H9 (cell line): Measurements from ENCODE around the gene ZSWIM6. TPM values are rescaled to one million over a fixed set of nuclear protein-coding genes. Genes with fewer than 3 reads are reported as not detected.

ENCODE experiments used
- DNase-seq: peaks from one replicate; pipeline ENCODE4 v3.0.0-alpha.2; 2017
- H2AFZ ChIP-seq: one replicate; pipeline ENCODE4 v1.6.1; 2013; ENCODE audit warnings: mild to moderate bottlenecking, low read length, control low read depth, moderate library complexity
- H2AK5ac ChIP-seq: 2 replicates; pipeline ENCODE4 v1.6.1; 2013; ENCODE audit warnings: low read length, control low read depth, mixed read lengths; ENCODE audit not compliant: insufficient read length
- H2BK120ac ChIP-seq: one replicate; pipeline ENCODE4 v1.6.1; 2013; ENCODE audit warnings: low read depth, mild to moderate bottlenecking, low read length, control low read depth, inconsistent platforms; ENCODE audit not compliant: poor library complexity, severe bottlenecking
- H2BK12ac ChIP-seq: 2 replicates; pipeline ENCODE4 v1.6.1; 2013; ENCODE audit warnings: low read length, control low read depth, mixed read lengths, low read depth; ENCODE audit not compliant: insufficient read length
- H2BK15ac ChIP-seq: 2 replicates; pipeline ENCODE4 v1.6.1; 2013; ENCODE audit warnings: low read depth, low read length, control low read depth
- H2BK20ac ChIP-seq: one replicate; pipeline ENCODE4 v1.6.1; 2013; ENCODE audit warnings: low read depth, mild to moderate bottlenecking, low read length, control low read depth, inconsistent platforms; ENCODE audit not compliant: poor library complexity, severe bottlenecking
- H2BK5ac ChIP-seq: 2 replicates; pipeline ENCODE4 v1.6.1; 2013; ENCODE audit warnings: low read length, control low read depth, mixed read lengths; ENCODE audit not compliant: insufficient read length
- H3K14ac ChIP-seq: 2 replicates; pipeline ENCODE4 v1.6.1; 2013; ENCODE audit warnings: low read length, control low read depth; ENCODE audit not compliant: insufficient read depth
- H3K18ac ChIP-seq: 2 replicates; pipeline ENCODE4 v1.6.1; 2013; ENCODE audit warnings: low read depth, mild to moderate bottlenecking, mixed read lengths, low read length, control low read depth; ENCODE audit not compliant: insufficient read length
- H3K23ac ChIP-seq: 2 replicates; pipeline ENCODE4 v1.6.1; 2013; ENCODE audit warnings: low read length, control low read depth, mixed read lengths, low read depth; ENCODE audit not compliant: insufficient read length
- H3K23me2 ChIP-seq: 2 replicates; pipeline ENCODE4 v1.6.1; 2013; ENCODE audit warnings: low read depth, mild to moderate bottlenecking, mixed read lengths, low read length, control low read depth; ENCODE audit not compliant: insufficient read length, poor library complexity, severe bottlenecking
- H3K27ac ChIP-seq: 2 replicates; pipeline ENCODE4 v1.5.1; 2013; ENCODE audit warnings: low read length, control low read depth, mixed read lengths, low read depth; ENCODE audit not compliant: insufficient read length
- H3K27me3 ChIP-seq: 2 replicates; pipeline ENCODE4 v1.6.1; 2013; ENCODE audit warnings: low read length, control low read depth, inconsistent platforms; ENCODE audit not compliant: insufficient read depth
- H3K4ac ChIP-seq: 2 replicates; pipeline ENCODE4 v1.6.1; 2013; ENCODE audit warnings: low read depth, mild to moderate bottlenecking, control low read depth, inconsistent platforms, low read length, moderate library complexity
- H3K4me1 ChIP-seq: 2 replicates; pipeline ENCODE4 v1.6.1; 2013; ENCODE audit warnings: low read length, control low read depth, inconsistent platforms; ENCODE audit not compliant: insufficient read depth
- H3K4me2 ChIP-seq: 2 replicates; pipeline ENCODE4 v1.6.1; 2013; ENCODE audit warnings: low read length, control low read depth, mixed read lengths; ENCODE audit not compliant: insufficient read length, insufficient read depth
- H3K56ac ChIP-seq: 2 replicates; pipeline ENCODE4 v1.6.1; 2013; ENCODE audit warnings: low read depth, mild to moderate bottlenecking, mixed read lengths, low read length, control low read depth; ENCODE audit not compliant: insufficient read length
- H3K79me1 ChIP-seq: 2 replicates; pipeline ENCODE4 v1.6.1; 2013; ENCODE audit warnings: low read depth, mild to moderate bottlenecking, moderate library complexity, low read length, control low read depth, inconsistent platforms; ENCODE audit not compliant: insufficient read depth, poor library complexity, severe bottlenecking
- H3K79me2 ChIP-seq: 2 replicates; pipeline ENCODE4 v1.6.1; 2013; ENCODE audit warnings: low read length, control low read depth, inconsistent platforms; ENCODE audit not compliant: insufficient read depth
- H3K9ac ChIP-seq: 2 replicates; pipeline ENCODE4 v1.6.1; 2013; ENCODE audit warnings: low read length, control low read depth, mixed read lengths; ENCODE audit not compliant: insufficient read length; ENCODE audit errors: extremely low read depth
- H3K9me3 ChIP-seq: one replicate; pipeline ENCODE4 v1.6.1; 2013; ENCODE audit warnings: low read depth, low read length, inconsistent platforms; ENCODE audit not compliant: control insufficient read depth
- H3T11ph ChIP-seq: one replicate; pipeline ENCODE4 v1.6.1; 2013; ENCODE audit warnings: mild to moderate bottlenecking, low read length, control low read depth, inconsistent platforms
- H4K20me1 ChIP-seq: one replicate; pipeline ENCODE4 v1.6.1; 2013; ENCODE audit not compliant: control insufficient read depth, insufficient read length, insufficient read depth
- H4K5ac ChIP-seq: 2 replicates; pipeline ENCODE4 v1.6.1; 2013; ENCODE audit warnings: low read depth, mild to moderate bottlenecking, mixed read lengths, low read length, control low read depth; ENCODE audit not compliant: insufficient read length
- H4K8ac ChIP-seq: replicated peaks from 2 replicates; pipeline ENCODE4 v1.6.1; 2013; ENCODE audit warnings: low read length, control low read depth, mixed read lengths, low read depth; ENCODE audit not compliant: insufficient read length
- H4K91ac ChIP-seq: 2 replicates; pipeline ENCODE4 v1.6.1; 2013; ENCODE audit warnings: low read depth, mild to moderate bottlenecking, moderate library complexity, mixed read lengths, low read length, control low read depth; ENCODE audit not compliant: insufficient read length
- H3K27ac Mint-ChIP-seq, 3 experiments: 2 replicates in 2 of 3; 3 replicates in 1 of 3; pipeline ENCODE4 v1.8.0; 2020 to 2021; ENCODE audit warnings: mixed read lengths in 3 of 3, mild to moderate bottlenecking in 1 of 3, moderate library complexity in 1 of 3
- H3K27me3 Mint-ChIP-seq: 2 replicates; pipeline ENCODE4 v1.8.0; 2021; ENCODE audit warnings: low read depth, mild to moderate bottlenecking, moderate library complexity, mixed read lengths
- H3K36me3 Mint-ChIP-seq, 3 experiments: 2 replicates in 2 of 3; 3 replicates in 1 of 3; pipeline ENCODE4 v1.8.0; 2020 to 2021; ENCODE audit warnings: low read depth in 3 of 3, mixed read lengths in 3 of 3; ENCODE audit not compliant: insufficient read depth in 1 of 3
- H3K4me1 Mint-ChIP-seq, 2 experiments: 2 replicates each; pipeline ENCODE4 v1.8.0; 2020; ENCODE audit warnings: mixed read lengths in 2 of 2
- H3K4me3 Mint-ChIP-seq, 2 experiments: 2 replicates in 1 of 2; 3 replicates in 1 of 2; pipeline ENCODE4 v1.8.0; 2020 to 2021; ENCODE audit warnings: mild to moderate bottlenecking in 2 of 2, mixed read lengths in 2 of 2, moderate library complexity in 1 of 2
- H3K9me3 Mint-ChIP-seq, 2 experiments: 2 replicates in 1 of 2; 3 replicates in 1 of 2; pipeline ENCODE4 v1.8.0; 2020; ENCODE audit warnings: mild to moderate bottlenecking in 2 of 2, mixed read lengths in 2 of 2, moderate library complexity in 1 of 2
- WGBS: extraction: QIAGEN DNeasy Blood & Tissue Kit; methylation state at CpG from one replicate; pipeline ENCODE4 v1.1.7; 2013; ENCODE audit warnings: missing lambda C conversion rate, low lambda C conversion rate, mixed read lengths; ENCODE audit not compliant: insufficient read length; ENCODE audit errors: extremely low coverage; 5-methylcytosine and 5-hydroxymethylcytosine counted together
- total RNA-seq: library from RNA; stranded (reverse); gene quantifications from 2 replicates; pipeline ENCODE4 v1.2.1, GENCODE V29; 2021
- TF ChIP-seq, protein P1 (sequence below): fragments of 200-600 bp; sonication (generic); conservative IDR thresholded peaks from 3 replicates; pipeline ENCODE4 v1.8.0; 2021; ENCODE audit warnings: antibody characterized with exemption, mild to moderate bottlenecking

Gene ZSWIM6
- total RNA-seq, 1 experiment from 2014 or later: 11.5 TPM

DNA sequence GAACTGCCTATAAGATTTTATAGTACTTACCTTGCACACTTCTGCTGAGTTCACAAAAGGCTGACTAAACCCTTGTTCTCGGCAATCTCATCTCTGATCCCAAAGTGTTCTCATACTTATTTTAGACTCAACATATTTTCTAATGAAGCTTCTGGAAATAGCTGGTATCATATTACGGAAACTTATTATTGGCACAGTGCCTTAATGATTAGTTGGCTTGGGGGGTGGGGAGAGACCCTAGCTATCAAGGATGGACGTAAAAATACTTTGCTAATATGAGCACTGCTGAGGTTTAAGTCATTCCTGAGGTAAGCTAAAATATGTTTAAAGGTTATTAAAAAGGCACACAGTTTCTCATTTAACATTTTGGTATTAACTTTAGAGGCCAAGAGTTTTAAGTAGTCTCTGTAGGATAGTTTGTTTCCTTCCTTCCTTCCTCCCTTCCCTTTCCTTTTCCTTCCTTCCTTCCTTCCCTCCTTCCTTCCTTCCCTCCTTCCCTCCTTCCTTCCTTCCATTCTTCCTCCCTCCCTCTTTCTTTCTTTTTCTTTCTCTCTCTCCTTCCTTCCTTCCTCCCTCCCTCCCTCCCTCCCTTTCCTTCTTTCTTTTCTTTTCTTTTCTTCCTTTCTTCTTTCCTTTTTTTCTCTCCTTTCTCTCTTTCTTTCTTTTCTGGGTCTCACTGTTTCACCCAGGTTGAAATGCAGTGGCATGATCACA, 31.5 kb downstream of the ZSWIM6 start:
- H3K27ac ChIP-seq: no peak overlapping the region

More for the DNA sequence above, 31.5 kb downstream of the ZSWIM6 start:
- Histone ChIP-seq H3K27me3 (no peaks in the 10 kb centered on the region), H2BK5ac (no peak overlapping the region), H2BK20ac (no peak overlapping the region), H3K18ac (no peak overlapping the region), H2BK120ac (no peak overlapping the region), H4K8ac (no peak overlapping the region), H2BK15ac (no peak overlapping the region), H3T11ph (no peak overlapping the region), H4K5ac (no peak overlapping the region), H3K4ac (no peak overlapping the region), H3K14ac (no peak overlapping the region), H2AFZ (no peak overlapping the region), H3K4me1 (0 out of 2 replicates have a peak, but pooled peaks cover 3% of the 10 kb centered on the region), H3K4me2 (no peak overlapping the region), H3K9me3 (no peaks in the 10 kb centered on the region), H3K23me2 (no peaks in the 10 kb centered on the region), H3K56ac (no peak overlapping the region), H4K91ac (no peak overlapping the region), H2BK12ac (no peak overlapping the region), H3K79me2 (peaks cover 2% of the 10 kb centered on the region; the same call in 1 of the 2 replicates), H3K23ac (no peak overlapping the region), H3K9ac (no peak overlapping the region), H3K79me1 (peaks cover 8% of the 10 kb centered on the region), H4K20me1 (no peaks in the 10 kb centered on the region), H2AK5ac (no peak overlapping the region)
- Mint-ChIP-seq H3K4me1 (peaks cover 30 to 31% of the 10 kb centered on the region in 2 experiments), H3K27me3 (no peaks in the 10 kb centered on the region; the same call in 1 of the 2 replicates), H3K9me3 (no peaks in the 10 kb centered on the region), H3K4me3 (no peak overlapping the region), H3K27ac (peak overlapping the region in 1 of 3 experiments; percentile 84; a peak in 2 of 7 replicates), H3K36me3 (peaks cover 0 to 5% (median 0%) of the 10 kb centered on the region in 3 experiments; a peak in 2 of 7 replicates)
- DNase-seq: no peak
- TF ChIP-seq, protein P1, sequence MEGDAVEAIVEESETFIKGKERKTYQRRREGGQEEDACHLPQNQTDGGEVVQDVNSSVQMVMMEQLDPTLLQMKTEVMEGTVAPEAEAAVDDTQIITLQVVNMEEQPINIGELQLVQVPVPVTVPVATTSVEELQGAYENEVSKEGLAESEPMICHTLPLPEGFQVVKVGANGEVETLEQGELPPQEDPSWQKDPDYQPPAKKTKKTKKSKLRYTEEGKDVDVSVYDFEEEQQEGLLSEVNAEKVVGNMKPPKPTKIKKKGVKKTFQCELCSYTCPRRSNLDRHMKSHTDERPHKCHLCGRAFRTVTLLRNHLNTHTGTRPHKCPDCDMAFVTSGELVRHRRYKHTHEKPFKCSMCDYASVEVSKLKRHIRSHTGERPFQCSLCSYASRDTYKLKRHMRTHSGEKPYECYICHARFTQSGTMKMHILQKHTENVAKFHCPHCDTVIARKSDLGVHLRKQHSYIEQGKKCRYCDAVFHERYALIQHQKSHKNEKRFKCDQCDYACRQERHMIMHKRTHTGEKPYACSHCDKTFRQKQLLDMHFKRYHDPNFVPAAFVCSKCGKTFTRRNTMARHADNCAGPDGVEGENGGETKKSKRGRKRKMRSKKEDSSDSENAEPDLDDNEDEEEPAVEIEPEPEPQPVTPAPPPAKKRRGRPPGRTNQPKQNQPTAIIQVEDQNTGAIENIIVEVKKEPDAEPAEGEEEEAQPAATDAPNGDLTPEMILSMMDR: no peak
- no CpG with 5 or more reads among the region's 3 CpGs for WGBS
